ENCODE measurements around the gene TNPO3.

TNPO3 gene

GRCh38 chr7:129054438-129055293 is at the start of gene TNPO3:
TSS of gene TNPO3 (minus strand) at chr7:129055111. CDS start at chr7:129054770, 341 bp downstream.
- peak; percentile 90 for DNase-seq

- no peak for DNase-seq
Measured at GRCh38 chr7:129103561-129104324, 48.8 kb upstream of the TNPO3 start.

GRCh38 chr7:129101746-129102145 is 46.8 kb upstream of the TNPO3 start:
- peak; percentile 5 for DNase-seq

- DNase-seq, result no peak
Measured at GRCh38 chr7:129100827-129101166, 45.9 kb upstream of the TNPO3 start.

- DNase-seq, result no peak
Measured at GRCh38 chr7:129098409-129099084, 43.6 kb upstream of the TNPO3 start.

- no peak for DNase-seq
Measured at GRCh38 chr7:129095258-129095657, 40.3 kb upstream of the TNPO3 start.

- no peak for DNase-seq
Measured at GRCh38 chr7:129094501-129094900, 39.6 kb upstream of the TNPO3 start.

- no peak for DNase-seq
Measured at GRCh38 chr7:129093867-129094456, 39.1 kb upstream of the TNPO3 start.

GRCh38 chr7:129091484-129092002 is 36.6 kb upstream of the TNPO3 start:
- DNase-seq, result peak; percentile 83

GRCh38 chr7:129090300-129090907 is 35.5 kb upstream of the TNPO3 start:
- no peak for DNase-seq

GRCh38 chr7:129089521-129090212 is 34.8 kb upstream of the TNPO3 start:
- no peak for DNase-seq

GRCh38 chr7:129084801-129085551 is 30.1 kb upstream of the TNPO3 start:
- no peak for DNase-seq

- no peak for DNase-seq
Measured at GRCh38 chr7:129083525-129083924, 28.6 kb upstream of the TNPO3 start.

- DNase-seq, result no peak
Measured at GRCh38 chr7:129078455-129078854, 23.5 kb upstream of the TNPO3 start.

GRCh38 chr7:129076886-129077285 is 22.0 kb upstream of the TNPO3 start:
- no peak for DNase-seq

- DNase-seq, result no peak
Measured at GRCh38 chr7:129074994-129075393, 20.1 kb upstream of the TNPO3 start.

GRCh38 chr7:129074361-129074871 is 19.5 kb upstream of the TNPO3 start:
- DNase-seq, result no peak

GRCh38 chr7:129073738-129074137 is 18.8 kb upstream of the TNPO3 start:
- no peak for DNase-seq

GRCh38 chr7:129073204-129073603 is 18.3 kb upstream of the TNPO3 start:
- no peak for DNase-seq

GRCh38 chr7:129072479-129073011 is 17.6 kb upstream of the TNPO3 start:
- no peak for DNase-seq

GRCh38 chr7:129069021-129069420 is 14.1 kb upstream of the TNPO3 start:
- no peak for DNase-seq
